IPS-20b (cell line): Measurements from ENCODE around the gene PROB1.

Experiments
- H3K27ac ChIP-seq: one replicate; pipeline ENCODE4 v1.5.1; 2013; ENCODE audit warnings: low read length
- H3K27me3 ChIP-seq: 2 replicates; pipeline ENCODE4 v1.6.1; 2013; ENCODE audit warnings: mild to moderate bottlenecking, low read length, inconsistent platforms; ENCODE audit not compliant: insufficient read depth
- H3K36me3 ChIP-seq: 2 replicates; pipeline ENCODE4 v1.6.1; 2013; ENCODE audit warnings: low read depth, mild to moderate bottlenecking, inconsistent platforms, low read length, moderate library complexity; ENCODE audit not compliant: insufficient read depth
- H3K4me1 ChIP-seq: 2 replicates; pipeline ENCODE4 v1.6.1; 2013; ENCODE audit warnings: mild to moderate bottlenecking, control low read depth, inconsistent platforms, low read length, moderate library complexity; ENCODE audit not compliant: insufficient read depth
- H3K4me3 ChIP-seq: 2 replicates; pipeline ENCODE4 v1.5.1; 2013; ENCODE audit warnings: mild to moderate bottlenecking, low read length, inconsistent platforms
- H3K9ac ChIP-seq: 2 replicates; pipeline ENCODE4 v1.6.1; 2013; ENCODE audit warnings: low read depth, mild to moderate bottlenecking, inconsistent platforms, low read length, moderate library complexity
- H3K9me3 ChIP-seq: 2 replicates; pipeline ENCODE4 v1.6.1; 2013; ENCODE audit warnings: mild to moderate bottlenecking, low read depth, low read length, inconsistent platforms; ENCODE audit not compliant: insufficient read depth

The PROB1 gene

GRCh38 chr5:139341187-139341688, 53.7 kb downstream of the PROB1 start:
- H3K27ac ChIP-seq, result no peak overlapping the region

More at GRCh38 chr5:139341187-139341688, 53.7 kb downstream of the PROB1 start:
- Histone ChIP-seq H3K36me3 (peaks cover 19% of the 10 kb centered on the region), H3K27me3 (no peaks in the 10 kb centered on the region), H3K9ac (peak overlapping the region; percentile 45; the same call in 1 of the 2 replicates), H3K4me3 (peak overlapping the region; percentile 97), H3K9me3 (no peaks in the 10 kb centered on the region), H3K4me1 (peaks cover 11% of the 10 kb centered on the region; the same call in 1 of the 2 replicates)
